HepG2 (cell line): ENCODE results near the gene TRIM28. TPM values are rescaled to one million over a fixed set of nuclear protein-coding genes. Genes with fewer than 3 reads are reported as not detected.

Experiments
- DNMT3B ChIP-seq: conservative IDR thresholded peaks from 2 replicates; pipeline ENCODE4 v1.6.1; 2016; ENCODE audit warnings: missing biosample characterization, control low read depth
- ELF4 ChIP-seq: sonication (generic); formaldehyde crosslinking; IDR thresholded peaks from 2 replicates; pipeline ENCODE4 v1.5.0; 2020; ENCODE audit warnings: missing genetic modification reagents, mild to moderate bottlenecking, moderate library complexity, borderline replicate concordance
- HES4 ChIP-seq: sonication (generic); formaldehyde crosslinking; IDR thresholded peaks from 2 replicates; pipeline ENCODE4 v1.9.0; 2021; ENCODE audit warnings: mild to moderate bottlenecking, missing genetic modification reagents, borderline replicate concordance
- HNRNPL ChIP-seq: fragments of 200-400 bp; formaldehyde crosslinking; IDR thresholded peaks from 2 replicates; pipeline ENCODE4 v1.6.1; 2017; ENCODE audit warnings: mild to moderate bottlenecking, low read depth, low read length
- JUN ChIP-seq: sonication (generic); formaldehyde crosslinking; IDR thresholded peaks from 2 replicates; pipeline ENCODE4 v1.4.0; 2020; ENCODE audit warnings: mild to moderate bottlenecking, missing genetic modification reagents
- KLF6 ChIP-seq: IDR thresholded peaks from 2 replicates; pipeline ENCODE4 v1.8.0; 2016; ENCODE audit warnings: missing biosample characterization, missing genetic modification reagents
- MYC ChIP-seq: sonication (generic); formaldehyde crosslinking; IDR thresholded peaks from 2 replicates; pipeline ENCODE4 v1.9.0; 2021; ENCODE audit warnings: missing genetic modification reagents, borderline replicate concordance
- PHF20 ChIP-seq: sonication (generic); formaldehyde crosslinking; IDR thresholded peaks from 2 replicates; pipeline ENCODE4 v1.5.0; 2020; ENCODE audit warnings: mild to moderate bottlenecking, missing genetic modification reagents
- RARG ChIP-seq: sonication (generic); formaldehyde crosslinking; IDR thresholded peaks from 2 replicates; pipeline ENCODE4 v1.4.0; 2020; ENCODE audit warnings: low read depth, mild to moderate bottlenecking, missing genetic modification reagents
- RBM22 ChIP-seq: fragments of 200-400 bp; formaldehyde crosslinking; optimal IDR thresholded peaks from 2 replicates; pipeline ENCODE3; 2017; ENCODE audit warnings: mild to moderate bottlenecking, low read length, moderate library complexity
- SRY ChIP-seq: sonication (generic); formaldehyde crosslinking; IDR thresholded peaks from 2 replicates; pipeline ENCODE4 v1.8.0; 2022; ENCODE audit warnings: mild to moderate bottlenecking, missing genetic modification reagents
- TSC22D2 ChIP-seq: sonication (generic); formaldehyde crosslinking; IDR thresholded peaks from 2 replicates; pipeline ENCODE4 v1.5.1; 2020; ENCODE audit warnings: missing genetic modification reagents, mild to moderate bottlenecking, borderline replicate concordance
- ZC3H4 ChIP-seq: sonication (generic); formaldehyde crosslinking; IDR thresholded peaks from 2 replicates; pipeline ENCODE4 v1.4.0; 2020; ENCODE audit warnings: missing genetic modification reagents, borderline replicate concordance
- ZIK1 ChIP-seq: sonication (generic); formaldehyde crosslinking; IDR thresholded peaks from 2 replicates; pipeline ENCODE4 v1.5.0; 2020; ENCODE audit warnings: mild to moderate bottlenecking, low read depth, missing genetic modification reagents, borderline replicate concordance
- ZMAT3 ChIP-seq: sonication (generic); formaldehyde crosslinking; conservative IDR thresholded peaks from 2 replicates; pipeline ENCODE4 v1.7.0; 2021; ENCODE audit warnings: missing genetic modification reagents
- ZNF407 ChIP-seq: sonication (generic); formaldehyde crosslinking; IDR thresholded peaks from one replicate; pipeline ENCODE4 v1.5.1; 2020; ENCODE audit warnings: mild to moderate bottlenecking, missing genetic modification reagents; ENCODE audit errors: not compliant biosample characterization
- ZNF460 ChIP-seq: sonication (generic); formaldehyde crosslinking; IDR thresholded peaks from 2 replicates; pipeline ENCODE4 v1.5.1; 2020; ENCODE audit warnings: missing genetic modification reagents, mild to moderate bottlenecking, borderline replicate concordance
- ZNF501 ChIP-seq: sonication (generic); formaldehyde crosslinking; IDR thresholded peaks from 2 replicates; pipeline ENCODE4 v1.5.1; 2020; ENCODE audit warnings: mild to moderate bottlenecking, moderate library complexity, missing genetic modification reagents
- ZNF619 ChIP-seq: sonication (generic); formaldehyde crosslinking; IDR thresholded peaks from 2 replicates; pipeline ENCODE4 v1.4.0; 2020; ENCODE audit warnings: mild to moderate bottlenecking, missing genetic modification reagents
- ZNF775 ChIP-seq: sonication (generic); formaldehyde crosslinking; IDR thresholded peaks from 2 replicates; pipeline ENCODE4 v1.4.0; 2020; ENCODE audit warnings: missing genetic modification reagents, mild to moderate bottlenecking, moderate library complexity, borderline replicate concordance
- ZNF792 ChIP-seq: IDR thresholded peaks from 2 replicates; pipeline ENCODE4 v1.6.1; 2016
- ZSCAN12 ChIP-seq: sonication (generic); formaldehyde crosslinking; IDR thresholded peaks from 2 replicates; pipeline ENCODE4 v1.9.0; 2021; ENCODE audit warnings: mild to moderate bottlenecking, missing genetic modification reagents
- polyA plus RNA-seq, 8 experiments: library from polyadenylated mRNA; depleted of rRNA in 3 of 8; stranded (reverse) in 7 of 8; unstranded in 1 of 8; fragments of >200 nt; fragmentation: Illumina TruSeq in 4 of 8; extraction: Trizol in 4 of 8; gene quantifications; 2 replicates each; pipeline versions ENCODE4 v1.2.1 to v1.2.3, GENCODE V29; 2011 to 2016; ENCODE audit warnings: low read depth in 4 of 8, missing spikeins in 1 of 8, mixed read lengths in 1 of 8; ENCODE audit not compliant: insufficient read depth in 1 of 8
- total RNA-seq, 5 experiments: library from RNA; depleted of rRNA; stranded (reverse); fragments of >200 nt; fragmentation: Illumina TruSeq; extraction: Trizol; gene quantifications; 2 replicates each; pipeline ENCODE4 v1.2.3, GENCODE V29; 2016; ENCODE audit warnings: low read depth in 1 of 5
- TF ChIP-seq, protein P1 (sequence below): IDR thresholded peaks from 2 replicates; pipeline ENCODE4 v1.6.1; 2016; ENCODE audit warnings: missing genetic modification reagents, missing compliant biosample characterization

TRIM28 gene
- total and polyA plus RNA-seq, 2 of the 13 experiments (the other 11 are each of a cell fraction or from before 2014, with no cell fraction given) = 361 to 439 TPM

DNA sequence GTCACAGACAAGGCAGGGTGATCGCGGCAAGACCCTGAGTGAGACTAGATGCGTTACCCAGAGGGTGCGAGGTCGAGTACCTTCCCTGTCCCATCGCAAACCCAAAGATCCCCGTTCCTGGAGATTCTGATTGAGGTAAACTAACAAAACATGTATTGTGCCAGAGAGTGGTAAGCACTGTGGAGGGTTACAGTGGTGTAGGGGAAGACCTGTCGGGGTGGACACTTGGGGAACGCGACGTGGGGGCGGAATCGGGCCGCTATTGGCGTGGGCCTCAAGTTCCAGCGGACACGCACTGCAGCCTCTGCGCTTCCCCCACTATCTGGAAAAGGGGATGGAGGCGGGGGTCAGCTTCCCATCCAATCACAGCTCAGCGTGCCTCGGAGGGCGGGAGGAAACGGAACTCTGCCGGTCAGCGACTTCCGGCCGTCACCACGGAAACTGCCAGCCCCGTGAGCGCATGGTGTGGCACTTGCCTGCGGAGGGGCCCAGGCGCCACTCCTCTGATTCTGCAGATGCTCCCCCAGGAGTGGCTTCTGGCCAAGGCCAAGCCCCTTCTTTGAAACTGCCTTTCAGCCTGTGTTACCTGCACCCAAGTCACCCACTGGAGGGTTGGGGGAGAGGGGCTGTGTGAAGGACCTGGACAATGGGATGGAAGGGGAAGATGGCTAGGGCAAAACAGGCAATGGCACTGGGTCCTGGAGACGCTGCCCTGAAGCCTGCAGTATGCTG is 15.6 kb downstream of the TRIM28 start (continued):
- TF ChIP-seq ELF4 (CRISPR knock-in tag) = 0 out of 2 replicates have a peak, but pooled peaks have one; percentile 54
- TF ChIP-seq, protein P1, sequence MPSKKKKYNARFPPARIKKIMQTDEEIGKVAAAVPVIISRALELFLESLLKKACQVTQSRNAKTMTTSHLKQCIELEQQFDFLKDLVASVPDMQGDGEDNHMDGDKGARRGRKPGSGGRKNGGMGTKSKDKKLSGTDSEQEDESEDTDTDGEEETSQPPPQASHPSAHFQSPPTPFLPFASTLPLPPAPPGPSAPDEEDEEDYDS (CRISPR knock-in tag) = peak; percentile 66
- TF ChIP-seq ZNF407 (CRISPR knock-in tag) = peak; percentile 28
- peak; percentile 70; the same call in 1 of the 2 replicates for TF ChIP-seq ZNF792 (CRISPR knock-in tag)
- TF ChIP-seq ZIK1 (CRISPR knock-in tag) = peak; percentile 80; the same call in 1 of the 2 replicates
- TF ChIP-seq ZNF775 (CRISPR knock-in tag) = no peak
- no peak; the same call in 1 of the 2 replicates for TF ChIP-seq ZNF460 (CRISPR knock-in tag)
- peak; percentile 26; the same call in 1 of the 2 replicates for TF ChIP-seq HNRNPL
- peak; percentile 42; the same call in 1 of the 2 replicates for TF ChIP-seq DNMT3B
- peak; percentile 61 for TF ChIP-seq RBM22
- peak; percentile 90; the same call in 1 of the 2 replicates for TF ChIP-seq TSC22D2 (CRISPR knock-in tag)
- peak; percentile 54 for TF ChIP-seq SRY (CRISPR knock-in tag)
- peak; percentile 49; the same call in 1 of the 2 replicates for TF ChIP-seq JUN (CRISPR knock-in tag)
- TF ChIP-seq ZC3H4 (CRISPR knock-in tag) = peak; percentile 97
- TF ChIP-seq ZMAT3 (CRISPR knock-in tag) = no peak; the same call in 1 of the 2 replicates
- peak; percentile 49; the same call in 1 of the 2 replicates for TF ChIP-seq HES4 (CRISPR knock-in tag)
- no peak for TF ChIP-seq ZSCAN12 (CRISPR knock-in tag)
- no peak for TF ChIP-seq ZNF619 (CRISPR knock-in tag)
- no peak for TF ChIP-seq KLF6 (CRISPR knock-in tag)
- peak; percentile 73 for TF ChIP-seq ZNF501 (CRISPR knock-in tag)
- TF ChIP-seq MYC (CRISPR knock-in tag) = peak; percentile 92
- TF ChIP-seq RARG (CRISPR knock-in tag) = no peak
- TF ChIP-seq PHF20 (CRISPR knock-in tag) = peak; percentile 73
